HPDE6-E6E7 (cell line): ENCODE data around the gene ANKRD13C.
"Not testable (repeated sequence)": the region's sequence is repeated elsewhere in the genome, so short reads cannot be mapped to it uniquely, and the experiment has no call there.

Source experiments
- DNase-seq: peaks from one replicate; pipeline ENCODE4 v3.0.0; 2011; ENCODE audit warnings: missing footprints; ENCODE audit errors: extremely low spot score

ANKRD13C gene

DNA sequence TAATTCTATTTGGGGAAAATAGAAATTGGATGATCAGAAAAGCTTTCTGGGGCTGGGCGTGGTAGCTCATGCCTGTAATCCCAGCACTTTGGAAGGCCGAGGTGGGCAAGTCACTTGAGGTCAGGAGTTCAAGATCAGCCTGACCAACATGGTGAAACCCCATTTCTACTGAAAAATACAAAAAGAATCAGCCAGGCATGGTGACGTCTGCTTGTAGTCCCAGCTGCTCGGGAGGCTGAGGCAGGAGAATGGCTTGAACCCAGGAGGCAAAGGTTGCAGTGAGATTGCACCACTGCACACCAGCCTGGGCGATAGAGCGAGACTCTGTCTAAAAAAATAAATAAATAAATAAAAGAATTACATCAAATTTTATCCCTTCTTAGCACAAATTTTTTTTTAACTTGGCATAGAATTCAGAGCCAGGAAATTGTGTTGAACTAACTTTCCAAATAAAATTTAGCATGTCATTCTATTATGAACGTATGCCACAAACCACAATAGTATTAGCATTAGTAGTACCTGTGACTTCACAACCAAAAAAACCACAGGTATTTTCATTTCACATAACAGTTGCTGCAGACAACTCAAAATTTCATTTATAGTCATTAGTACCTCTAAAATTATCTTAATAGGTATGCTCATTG, 4.5 kb upstream of the ANKRD13C start:
- no peak for DNase-seq

DNA sequence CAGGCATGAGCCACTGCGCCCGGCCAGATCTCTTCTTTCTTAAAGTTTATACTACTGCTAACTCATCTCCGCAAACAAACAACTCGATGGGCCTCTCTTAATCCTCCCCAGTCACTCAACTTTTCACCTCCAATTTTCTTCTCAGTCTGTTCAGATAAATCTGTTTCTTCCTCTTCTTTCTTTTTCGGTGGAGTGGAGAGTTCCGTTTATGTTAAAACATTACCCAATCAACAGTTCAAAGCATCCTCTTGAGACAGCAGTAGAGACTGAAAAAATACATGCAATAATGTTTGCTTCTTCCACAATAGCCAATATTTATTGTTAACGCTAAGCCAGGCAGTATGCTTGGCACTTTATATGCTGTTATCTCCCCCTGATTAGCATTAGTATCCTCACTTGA, 1.4 kb upstream of the ANKRD13C start:
- no peak for DNase-seq

GRCh38 chr1:70355111-70355407, 537 bp upstream of the ANKRD13C start:
- DNase-seq = no peak

GRCh38 chr1:70353601-70354331, 756 bp downstream of the ANKRD13C start:
- no peak for DNase-seq

DNA sequence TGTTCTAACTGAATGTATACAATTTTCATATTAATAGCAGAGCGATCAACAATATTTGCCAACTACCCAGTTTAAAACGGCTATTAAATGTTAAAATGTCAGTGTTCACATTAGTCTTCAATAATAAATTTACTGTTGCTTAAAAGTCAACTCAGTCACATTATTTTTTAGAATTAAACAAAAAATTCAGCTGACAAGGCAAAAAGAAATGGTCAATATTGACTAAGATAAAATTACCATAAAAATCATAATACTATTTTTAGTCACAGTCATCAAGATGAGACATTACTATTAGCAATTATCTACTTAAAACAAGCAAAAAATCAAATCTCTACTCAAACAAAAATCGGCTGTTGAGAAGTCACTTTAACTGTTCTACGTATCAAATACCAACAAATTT, 1.5 kb downstream of the ANKRD13C start:
- no peak for DNase-seq

DNA sequence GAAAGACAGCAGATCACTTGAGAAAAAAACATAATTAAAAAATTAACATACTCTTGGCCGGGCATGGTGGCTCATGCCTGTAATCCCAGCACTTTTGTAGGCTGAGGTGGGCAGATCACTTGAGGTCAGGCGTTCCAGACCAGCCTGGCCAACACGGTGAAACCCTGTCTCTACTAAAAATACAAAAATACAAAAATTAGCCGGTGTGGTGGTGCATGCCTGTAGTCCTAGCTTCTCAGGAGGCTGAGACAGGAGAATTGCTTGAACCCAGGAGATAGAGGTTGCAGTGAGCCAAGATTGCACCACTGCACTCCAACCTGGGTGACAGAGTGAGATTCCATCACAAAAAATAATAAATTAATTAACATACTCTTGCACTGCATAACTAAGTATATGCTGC, 4.7 kb downstream of the ANKRD13C start:
- DNase-seq = not testable (repeated sequence)

DNA sequence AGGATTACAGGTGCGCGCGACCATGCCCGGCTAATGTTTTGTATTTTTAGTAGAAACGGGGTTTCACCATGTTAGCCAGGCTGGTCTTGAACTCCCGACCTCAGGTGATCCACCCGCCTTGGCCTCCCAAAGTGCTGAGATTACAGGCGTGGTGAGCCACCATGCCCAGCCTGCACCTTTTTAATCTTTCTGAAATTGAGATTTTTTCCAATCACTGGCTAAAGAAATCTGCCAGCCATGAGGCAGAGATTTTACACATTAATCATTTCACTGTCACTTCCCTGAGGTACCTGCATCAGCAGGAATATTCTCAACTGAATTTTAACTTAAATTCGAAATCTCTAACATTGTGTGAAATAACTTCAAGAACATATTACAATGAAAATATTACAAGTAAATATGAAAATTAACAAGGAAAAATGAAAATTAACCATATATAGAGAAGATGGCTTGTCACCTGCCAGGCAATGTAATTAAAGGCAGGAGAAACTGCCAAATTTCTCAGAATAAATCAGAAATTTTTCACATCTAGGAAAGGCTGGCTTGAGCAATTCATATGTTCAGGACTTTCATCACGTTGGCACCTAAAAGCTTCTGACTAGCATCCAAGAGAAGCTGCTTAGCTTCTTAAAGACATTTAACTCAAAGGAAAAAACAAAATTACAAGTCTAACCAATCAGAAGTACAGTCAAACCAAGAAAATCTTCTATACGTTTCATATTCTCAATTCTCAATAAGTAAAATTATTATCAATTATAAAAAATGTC, 5.9 kb downstream of the ANKRD13C start:
- DNase-seq = no peak

DNA sequence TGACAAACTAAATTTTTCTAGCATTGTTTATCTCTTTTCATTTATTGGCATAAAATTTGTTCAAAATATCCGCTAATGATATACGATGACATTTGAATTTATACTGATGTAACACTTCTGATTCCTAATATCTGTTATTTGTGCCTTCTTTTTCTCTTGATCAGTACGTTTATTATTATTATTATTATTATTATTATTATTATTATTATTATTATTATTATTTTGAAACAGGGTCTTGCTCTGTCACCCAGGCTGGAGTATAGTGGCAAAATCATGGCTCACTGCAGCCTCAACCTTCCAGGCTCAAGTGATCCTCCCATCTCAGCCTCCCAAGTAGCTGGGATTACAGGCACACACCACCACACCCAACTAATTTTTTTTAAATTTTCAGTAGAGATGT, 14.9 kb downstream of the ANKRD13C start:
- DNase-seq = not testable (repeated sequence)

DNA sequence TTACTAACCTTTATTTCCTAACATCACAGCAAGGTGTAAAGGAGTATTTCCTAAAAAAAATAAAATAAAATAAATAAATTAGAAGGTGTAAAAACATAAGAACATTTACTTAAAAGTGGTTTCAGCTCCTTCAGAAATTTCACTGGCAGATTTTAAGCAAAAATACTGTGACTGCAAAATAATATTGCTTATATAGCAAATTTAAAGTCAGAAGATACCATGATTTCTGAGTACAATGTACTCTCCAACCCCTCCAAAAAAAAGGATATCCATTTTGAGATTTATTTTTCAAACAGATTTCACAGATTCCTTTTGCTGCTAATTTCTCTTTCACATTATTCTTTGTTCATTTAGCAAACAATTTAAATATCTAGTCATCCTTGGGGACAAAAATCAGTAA, 18.5 kb downstream of the ANKRD13C start:
- no peak for DNase-seq

DNA sequence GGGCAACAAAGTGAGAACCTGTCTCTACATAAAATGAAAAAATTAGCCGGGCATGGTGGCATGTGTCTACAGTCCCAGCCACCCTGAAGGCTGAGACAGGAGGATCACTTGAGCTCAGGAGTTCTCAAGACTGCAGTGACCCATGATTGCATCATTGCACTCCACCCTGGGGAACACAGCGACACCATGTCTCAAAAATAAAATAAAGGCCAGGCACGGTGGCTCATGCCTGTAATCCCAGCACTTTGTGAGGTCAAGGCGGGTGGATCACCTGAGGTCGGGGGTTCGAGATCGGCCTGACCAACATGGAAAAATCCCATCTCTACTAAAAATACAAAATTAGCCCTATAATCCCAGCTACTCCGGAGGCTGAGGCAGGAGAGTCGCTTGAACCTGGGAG, 20.1 kb downstream of the ANKRD13C start:
- DNase-seq = no peak

- DNase-seq = no peak
Observed at GRCh38 chr1:70333245-70333644, 21.3 kb downstream of the ANKRD13C start.

DNA sequence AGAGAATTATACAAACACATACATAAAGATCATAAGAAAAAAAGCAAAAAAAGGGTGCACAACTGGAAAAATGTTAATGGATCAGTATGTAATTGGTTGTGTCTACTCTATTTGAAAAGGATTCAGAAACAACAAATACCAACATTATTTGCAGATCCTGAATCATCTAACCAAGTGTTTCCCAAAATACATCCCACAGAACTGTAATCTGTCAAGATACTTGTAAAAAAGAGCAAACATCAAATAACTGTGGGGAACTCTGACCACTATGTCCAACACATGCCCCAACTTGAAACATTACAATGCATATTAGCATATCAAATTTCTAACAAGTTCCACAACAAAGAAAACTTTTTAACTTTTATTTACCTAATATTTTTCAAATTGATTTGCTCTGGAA, 22.6 kb downstream of the ANKRD13C start:
- peak; percentile 17 for DNase-seq

DNA sequence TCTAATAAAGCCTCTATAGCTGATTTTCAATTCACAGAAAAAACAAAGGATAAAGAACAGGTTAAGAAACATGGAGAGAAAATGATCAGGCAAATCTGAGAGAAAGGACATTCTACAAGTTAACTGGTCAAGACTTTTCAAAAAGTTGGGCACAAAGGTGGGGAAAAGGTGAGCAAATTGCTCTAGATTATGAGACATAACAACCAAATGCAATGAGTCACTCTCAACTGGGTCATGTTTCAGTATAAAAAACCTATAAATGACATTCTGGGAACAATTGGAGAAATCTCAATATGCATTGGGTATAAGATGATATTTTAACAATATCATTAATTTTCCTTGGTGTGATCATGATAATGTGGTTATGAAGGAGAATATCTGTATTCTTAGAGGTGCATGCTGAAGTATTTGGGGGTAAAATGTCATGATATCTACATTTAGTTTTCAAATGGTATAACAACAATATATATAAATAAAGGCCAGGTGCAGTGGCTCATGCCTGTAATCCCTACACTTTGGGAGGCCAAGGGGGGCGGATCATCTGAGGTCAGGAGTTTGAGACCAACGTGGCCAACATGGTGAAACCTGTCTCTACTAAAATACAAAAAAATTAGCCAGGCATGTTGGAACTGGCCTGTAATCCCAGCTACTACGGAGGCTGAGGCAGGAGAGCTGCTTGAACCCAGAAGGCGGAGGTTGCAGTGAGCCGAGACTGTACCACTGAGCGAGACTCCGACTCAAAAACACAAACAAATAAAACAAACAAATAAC, 27.0 kb downstream of the ANKRD13C start:
- DNase-seq = peak; percentile 35

GRCh38 chr1:70324683-70325082, 29.8 kb downstream of the ANKRD13C start:
- DNase-seq = no peak

GRCh38 chr1:70319750-70320149, 34.8 kb downstream of the ANKRD13C start:
- DNase-seq = peak; percentile 23

- no peak for DNase-seq
Observed at GRCh38 chr1:70318191-70318590, 36.3 kb downstream of the ANKRD13C start.

GRCh38 chr1:70317087-70317486, 37.4 kb downstream of the ANKRD13C start:
- no peak for DNase-seq

GRCh38 chr1:70315782-70316181, 38.7 kb downstream of the ANKRD13C start:
- DNase-seq = no peak

- no peak for DNase-seq
Observed at GRCh38 chr1:70314706-70315304, 39.7 kb downstream of the ANKRD13C start.

DNA sequence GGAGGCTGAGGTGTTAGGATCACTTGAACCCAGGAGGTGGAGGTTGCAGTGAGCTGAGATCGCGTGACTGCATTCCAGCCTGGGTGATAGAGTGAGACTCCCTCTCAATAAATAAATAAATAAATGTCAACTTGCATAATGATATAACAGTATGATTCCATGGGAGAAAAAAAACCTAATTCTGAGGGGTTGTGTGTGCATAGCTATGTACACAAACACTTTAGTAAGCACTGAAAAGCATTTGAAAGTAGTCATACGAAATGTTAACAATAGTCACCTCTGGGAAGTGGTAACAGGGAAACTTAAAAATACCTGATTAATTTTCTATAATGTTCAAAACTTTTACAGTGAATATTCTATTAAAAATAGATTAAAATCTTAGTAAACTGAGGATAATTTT, 43.2 kb downstream of the ANKRD13C start:
- no peak for DNase-seq

DNA sequence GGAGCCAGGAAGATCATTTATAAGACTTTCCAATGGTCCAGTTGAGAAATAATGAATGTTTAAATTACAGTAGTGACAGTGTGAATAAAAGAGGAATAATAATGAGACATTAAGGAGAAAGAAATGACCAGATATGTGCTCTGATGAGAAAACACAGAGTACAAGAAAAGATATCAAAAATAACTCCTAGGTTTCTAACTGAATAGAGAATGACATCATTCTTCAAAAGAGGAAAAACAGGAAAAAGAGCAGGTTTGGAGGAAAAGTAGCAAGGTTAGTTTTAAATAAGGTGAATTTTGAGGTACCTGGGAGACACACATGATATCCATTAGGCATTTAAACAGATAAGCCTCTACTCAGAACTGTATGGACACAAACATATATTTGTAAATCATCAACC, 55.0 kb downstream of the ANKRD13C start:
- DNase-seq = no peak

DNA sequence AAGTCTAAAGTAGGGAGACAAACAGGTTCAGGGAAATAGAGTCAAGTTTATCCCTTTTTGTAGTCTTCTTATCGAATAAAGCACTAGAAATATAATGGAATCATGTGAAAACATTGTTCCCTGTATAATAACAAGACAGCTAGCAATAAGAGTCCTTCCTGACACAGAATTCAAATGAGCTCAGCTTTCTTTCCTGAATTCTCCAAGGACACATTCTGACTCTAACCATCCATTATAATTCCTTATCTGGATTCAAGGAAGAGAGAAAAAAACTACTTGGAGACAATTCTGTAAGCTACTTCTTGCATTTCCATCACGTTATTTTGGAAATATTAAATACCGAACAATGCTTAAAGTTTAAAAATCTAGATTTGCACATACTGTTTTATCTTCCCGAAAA, 58.8 kb downstream of the ANKRD13C start:
- no peak for DNase-seq
